Glomerular endothelial cell (primary cell): ENCODE data around the gene TIPARP. TPM values are rescaled to one million over a fixed set of nuclear protein-coding genes. Genes with fewer than 3 reads are reported as not detected.

ENCODE experiments used
- DNase-seq: peaks from one replicate; pipeline ENCODE4 v3.0.0-alpha.2; 2011; ENCODE audit warnings: low read depth, low spot score; ENCODE audit errors: extremely low read depth
- total RNA-seq: library from RNA; depleted of rRNA; stranded (reverse); fragments of >200 nt; gene quantifications from 2 replicates; pipeline ENCODE4 v1.2.3, GENCODE V29; 2015

Gene TIPARP
- total RNA-seq = 38.1 and 44.7 TPM in 2 replicates

GRCh38 chr3:156674046-156674910, at the start of gene TIPARP:
Gene TIPARP (plus strand): TSS chr3:156674590. CDS start chr3:156677698, 3,108 bp downstream.
- DNase-seq = peak; percentile 67

GRCh38 chr3:156626104-156626503, 48.3 kb upstream of the TIPARP start:
- no peak for DNase-seq

GRCh38 chr3:156627946-156628569, 46.3 kb upstream of the TIPARP start:
- no peak for DNase-seq

- no peak for DNase-seq
These were observed 45.4 kb upstream of the TIPARP start for GRCh38 chr3:156628836-156629618.

GRCh38 chr3:156630081-156630772, 44.2 kb upstream of the TIPARP start:
- no peak for DNase-seq

GRCh38 chr3:156630773-156631093, 43.7 kb upstream of the TIPARP start:
- DNase-seq = no peak

GRCh38 chr3:156631323-156631722, 43.1 kb upstream of the TIPARP start:
- no peak for DNase-seq

GRCh38 chr3:156632601-156633000, 41.8 kb upstream of the TIPARP start:
- no peak for DNase-seq

- no peak for DNase-seq
These were observed 41.1 kb upstream of the TIPARP start for GRCh38 chr3:156633335-156633734.

GRCh38 chr3:156635034-156635433, 39.4 kb upstream of the TIPARP start:
- DNase-seq = no peak

GRCh38 chr3:156635973-156636372, 38.4 kb upstream of the TIPARP start:
- no peak for DNase-seq

GRCh38 chr3:156637480-156638022, 36.8 kb upstream of the TIPARP start:
- no peak for DNase-seq

- DNase-seq = no peak
These were observed 36.1 kb upstream of the TIPARP start for GRCh38 chr3:156638271-156638670.

GRCh38 chr3:156639414-156640023, 34.9 kb upstream of the TIPARP start:
- no peak for DNase-seq

GRCh38 chr3:156641618-156641975, 32.8 kb upstream of the TIPARP start:
- no peak for DNase-seq

- DNase-seq = no peak
These were observed 31.4 kb upstream of the TIPARP start for GRCh38 chr3:156642750-156643728.

- DNase-seq = no peak
These were observed 30.5 kb upstream of the TIPARP start for GRCh38 chr3:156643729-156644389.

- no peak for DNase-seq
These were observed 29.4 kb upstream of the TIPARP start for GRCh38 chr3:156644958-156645357.

- no peak for DNase-seq
These were observed 27.4 kb upstream of the TIPARP start for GRCh38 chr3:156646958-156647357.
